Vagina (tissue), 2 donors: Measurements from ENCODE around the gene GTF2IRD2.
"Not testable (repeated sequence)": the region's sequence is repeated elsewhere in the genome, so short reads cannot be mapped to it uniquely, and the experiment has no call there.

Source experiments
- POLR2A ChIP-seq, 2 donors: fragments of 450-650 bp; IDR thresholded peaks; one replicate each; pipeline ENCODE4 v1.6.1; 2017; ENCODE audit warnings: antibody characterized with exemption in 2 of 2, mild to moderate bottlenecking in 2 of 2, moderate library complexity in 2 of 2
- POLR2AphosphoS5 ChIP-seq, 2 donors: sonication (generic); formaldehyde crosslinking; IDR thresholded peaks; one replicate each; pipeline ENCODE4 v1.9.0; 2017; ENCODE audit warnings: antibody characterized with exemption in 2 of 2, mild to moderate bottlenecking in 2 of 2, low read depth in 1 of 2; ENCODE audit not compliant: insufficient read depth in 1 of 2
- TF ChIP-seq, protein P1 (sequence below), 3 experiments: fragments of 450-650 bp in 2 of 3; fragments of 200-600 bp in 1 of 3; sonication (generic) in 1 of 3; IDR thresholded peaks; one replicate each; pipeline ENCODE4 v1.5.1; 2017 to 2019; ENCODE audit warnings: antibody characterized with exemption in 3 of 3, mild to moderate bottlenecking in 2 of 3, moderate library complexity in 2 of 3

GRCh38 chr7:74756673-74757072 lies 94.7 kb downstream of the GTF2IRD2 start:
- TF ChIP-seq, protein P1, sequence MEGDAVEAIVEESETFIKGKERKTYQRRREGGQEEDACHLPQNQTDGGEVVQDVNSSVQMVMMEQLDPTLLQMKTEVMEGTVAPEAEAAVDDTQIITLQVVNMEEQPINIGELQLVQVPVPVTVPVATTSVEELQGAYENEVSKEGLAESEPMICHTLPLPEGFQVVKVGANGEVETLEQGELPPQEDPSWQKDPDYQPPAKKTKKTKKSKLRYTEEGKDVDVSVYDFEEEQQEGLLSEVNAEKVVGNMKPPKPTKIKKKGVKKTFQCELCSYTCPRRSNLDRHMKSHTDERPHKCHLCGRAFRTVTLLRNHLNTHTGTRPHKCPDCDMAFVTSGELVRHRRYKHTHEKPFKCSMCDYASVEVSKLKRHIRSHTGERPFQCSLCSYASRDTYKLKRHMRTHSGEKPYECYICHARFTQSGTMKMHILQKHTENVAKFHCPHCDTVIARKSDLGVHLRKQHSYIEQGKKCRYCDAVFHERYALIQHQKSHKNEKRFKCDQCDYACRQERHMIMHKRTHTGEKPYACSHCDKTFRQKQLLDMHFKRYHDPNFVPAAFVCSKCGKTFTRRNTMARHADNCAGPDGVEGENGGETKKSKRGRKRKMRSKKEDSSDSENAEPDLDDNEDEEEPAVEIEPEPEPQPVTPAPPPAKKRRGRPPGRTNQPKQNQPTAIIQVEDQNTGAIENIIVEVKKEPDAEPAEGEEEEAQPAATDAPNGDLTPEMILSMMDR (IDR thresholded peaks at IDR 0.05), result not testable (repeated sequence)
- not testable (repeated sequence) for TF ChIP-seq POLR2A (IDR thresholded peaks at IDR 0.05); POLR2AphosphoS5 (IDR thresholded peaks at IDR 0.05; ENCODE audit: insufficient read depth in 1 of 2, low read depth in 1 of 2)
